Adrenal gland (tissue), 5 donors: Measurements from ENCODE around the gene DLG2.

Experiments used
- CTCF ChIP-seq, 6 experiments: fragments of 450-650 bp in 4 of 6; fragments of 200-600 bp in 2 of 6; sonication (generic) in 1 of 6; IDR thresholded peaks; 1 replicate in 5 of 6; 2 replicates in 1 of 6; pipeline versions ENCODE4 v1.5.1 to v1.8.0; 2016 to 2021; ENCODE audit warnings: antibody characterized with exemption in 6 of 6, mild to moderate bottlenecking in 2 of 6, moderate library complexity in 1 of 6
- POLR2A ChIP-seq, 2 donors: fragments of 450-650 bp; IDR thresholded peaks; one replicate each; pipeline ENCODE4 v1.6.1; 2017; ENCODE audit warnings: antibody characterized with exemption in 2 of 2, mild to moderate bottlenecking in 2 of 2, moderate library complexity in 1 of 2
- donor health status: DM: no; HTN: no; CAD: no.

DNA sequence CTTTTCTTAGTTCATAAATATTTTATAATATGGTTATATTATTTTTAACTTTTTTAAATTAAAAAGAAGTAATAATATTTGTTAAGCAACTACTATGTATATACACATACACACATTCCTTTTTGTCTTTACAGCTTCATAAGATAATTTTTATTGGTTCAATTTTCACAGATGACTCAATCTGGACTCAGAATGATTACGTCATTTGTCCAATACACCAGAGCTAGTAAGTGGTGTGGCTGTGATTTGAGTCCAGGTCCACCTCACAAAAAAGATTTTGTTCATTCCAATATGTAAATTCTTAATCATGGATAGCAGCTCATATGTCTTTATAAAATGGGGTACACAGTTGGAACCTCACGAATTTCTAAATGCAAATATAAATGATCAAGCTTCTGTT, 1014.5 kb downstream of the DLG2 start:
- TF ChIP-seq CTCF (IDR thresholded peaks at IDR 0.05), result no peak
- no peak for TF ChIP-seq POLR2A (IDR thresholded peaks at IDR 0.05)
